NB4 (cell line): ENCODE data around the gene IL22RA1.

Experiments
- DNase-seq: peaks from one replicate; pipeline ENCODE4 v3.0.0; 2010; ENCODE audit warnings: low read depth
- H3K4me3 ChIP-seq: one replicate; pipeline ENCODE4 v1.5.1; 2011; ENCODE audit warnings: mild to moderate bottlenecking, low read depth, low read length, moderate library complexity
- CTCF ChIP-seq: IDR thresholded peaks from one replicate; pipeline ENCODE4 v1.5.1; 2012; ENCODE audit warnings: low read depth, low read length
- MAX ChIP-seq: IDR thresholded peaks from 2 replicates; pipeline ENCODE4 v1.6.1; 2011; ENCODE audit warnings: low read depth, low read length
- MYC ChIP-seq: IDR thresholded peaks from 2 replicates; pipeline ENCODE4 v1.6.1; 2011; ENCODE audit warnings: low read depth, low read length
- POLR2A ChIP-seq: IDR thresholded peaks from 2 replicates; pipeline ENCODE4 v1.6.1; 2011; ENCODE audit warnings: mild to moderate bottlenecking; ENCODE audit not compliant: insufficient read length; ENCODE audit errors: extremely low read depth

IL22RA1 gene

DNA sequence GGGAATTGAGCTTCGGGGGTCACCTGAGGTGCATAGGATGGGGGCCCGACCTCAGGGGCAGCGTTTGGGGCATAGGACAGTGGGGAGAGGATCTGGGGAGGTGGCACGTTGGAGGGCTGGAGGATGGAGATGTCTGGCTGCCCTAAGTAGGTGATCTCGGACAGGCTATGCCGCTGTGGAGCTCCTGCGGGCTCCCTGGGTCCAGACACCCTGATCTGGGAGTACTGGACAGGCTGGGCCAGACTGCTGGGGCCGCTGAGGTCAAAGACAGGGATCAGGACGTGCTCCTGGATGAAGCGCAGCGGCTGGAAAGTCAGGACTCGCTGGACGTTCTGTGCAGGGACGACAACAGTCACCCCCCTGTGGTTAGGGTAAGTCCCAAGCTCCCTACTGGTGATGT is 21.5 kb downstream of the IL22RA1 start:
- TF ChIP-seq MAX = no peak
- no peak for TF ChIP-seq CTCF
- no peak for TF ChIP-seq MYC
- TF ChIP-seq POLR2A = no peak
- DNase-seq = no peak
- H3K4me3 ChIP-seq = no peak overlapping the region

- no peak for TF ChIP-seq POLR2A
- no peak for DNase-seq
- H3K4me3 ChIP-seq = no peak overlapping the region
Observed at GRCh38 chr1:24120965-24121364, 22.0 kb downstream of the IL22RA1 start.

GRCh38 chr1:24119859-24120756 is 22.8 kb downstream of the IL22RA1 start:
- no peak overlapping the region for H3K4me3 ChIP-seq
- no peak for DNase-seq
- no peak for TF ChIP-seq POLR2A
- no peak for TF ChIP-seq MYC
- no peak for TF ChIP-seq MAX
- TF ChIP-seq CTCF = no peak

DNA sequence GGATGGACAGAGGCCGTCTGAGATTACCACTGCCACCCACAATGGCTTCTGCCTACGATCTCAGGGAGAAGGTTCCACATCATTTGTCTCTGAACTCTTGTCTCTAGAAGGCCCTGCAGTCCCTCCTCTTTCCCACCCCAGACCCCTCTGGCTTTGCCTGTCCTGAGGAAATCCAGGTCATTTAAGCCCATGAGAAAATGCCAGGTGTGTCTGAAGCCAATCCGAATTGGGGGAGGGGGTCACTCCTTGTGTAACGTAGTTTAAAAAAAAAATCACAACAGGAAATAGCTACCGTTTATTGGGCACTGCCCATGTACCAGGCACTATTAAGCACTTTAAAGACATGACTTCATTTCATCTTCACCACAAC is 23.5 kb downstream of the IL22RA1 start:
- no peak for DNase-seq
- TF ChIP-seq CTCF = no peak
- no peak for TF ChIP-seq MYC
- H3K4me3 ChIP-seq = no peak overlapping the region

GRCh38 chr1:24118410-24119242 is 24.3 kb downstream of the IL22RA1 start:
- H3K4me3 ChIP-seq = no peak overlapping the region
- TF ChIP-seq POLR2A = no peak
- TF ChIP-seq MYC = no peak
- no peak for TF ChIP-seq CTCF
- TF ChIP-seq MAX = no peak
- DNase-seq = no peak

GRCh38 chr1:24117722-24118409 is 25.1 kb downstream of the IL22RA1 start:
- TF ChIP-seq MYC (no peak), MAX (no peak), POLR2A (no peak), CTCF (no peak)
- DNase-seq = no peak
- no peak overlapping the region for H3K4me3 ChIP-seq
